ENCODE data around the gene KL. TPM values are rescaled to one million over a fixed set of nuclear protein-coding genes. Genes with fewer than 3 reads are reported as not detected.
A peak's percentile ranks its signal among the peaks of the same experiment; 100 is the strongest.

KL gene
- total RNA-seq, 4 donors from 2014 or later = 1.3 to 1.6 (median 1.4) TPM

DNA sequence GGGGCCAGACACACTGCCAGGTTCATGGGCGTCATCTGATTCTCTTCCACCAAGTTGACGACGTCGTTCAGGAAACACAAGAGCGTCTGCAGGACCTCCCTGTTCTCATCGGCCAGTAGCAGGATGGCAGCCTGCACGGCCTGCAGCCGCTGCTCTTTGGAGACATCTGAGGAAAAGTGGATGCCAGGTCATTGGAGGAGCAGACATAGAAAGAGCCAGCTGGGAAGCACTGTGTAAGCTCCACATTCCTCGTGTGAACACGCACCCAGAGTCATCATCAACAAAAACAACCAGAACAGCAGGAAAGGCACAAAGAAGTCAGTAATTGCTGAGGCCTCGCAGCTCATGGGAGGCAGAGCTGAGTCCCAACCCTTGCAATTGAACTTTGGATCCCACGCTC lies 96.5 kb downstream of the KL start:
- H3K9me3 ChIP-seq = no peaks in the 10 kb centered on the region
- no peak overlapping the region for H3K4me3 ChIP-seq
- in situ Hi-C loops (cut with MboI; ENCODE audit: low sequenced_read_pairs in 4 of 4) = no loop called here
- H3K36me3 ChIP-seq = peaks cover 0 to 36% of the 10 kb centered on the region in 2 donors
- ATAC-seq = no peak
- TF ChIP-seq, protein P1, sequence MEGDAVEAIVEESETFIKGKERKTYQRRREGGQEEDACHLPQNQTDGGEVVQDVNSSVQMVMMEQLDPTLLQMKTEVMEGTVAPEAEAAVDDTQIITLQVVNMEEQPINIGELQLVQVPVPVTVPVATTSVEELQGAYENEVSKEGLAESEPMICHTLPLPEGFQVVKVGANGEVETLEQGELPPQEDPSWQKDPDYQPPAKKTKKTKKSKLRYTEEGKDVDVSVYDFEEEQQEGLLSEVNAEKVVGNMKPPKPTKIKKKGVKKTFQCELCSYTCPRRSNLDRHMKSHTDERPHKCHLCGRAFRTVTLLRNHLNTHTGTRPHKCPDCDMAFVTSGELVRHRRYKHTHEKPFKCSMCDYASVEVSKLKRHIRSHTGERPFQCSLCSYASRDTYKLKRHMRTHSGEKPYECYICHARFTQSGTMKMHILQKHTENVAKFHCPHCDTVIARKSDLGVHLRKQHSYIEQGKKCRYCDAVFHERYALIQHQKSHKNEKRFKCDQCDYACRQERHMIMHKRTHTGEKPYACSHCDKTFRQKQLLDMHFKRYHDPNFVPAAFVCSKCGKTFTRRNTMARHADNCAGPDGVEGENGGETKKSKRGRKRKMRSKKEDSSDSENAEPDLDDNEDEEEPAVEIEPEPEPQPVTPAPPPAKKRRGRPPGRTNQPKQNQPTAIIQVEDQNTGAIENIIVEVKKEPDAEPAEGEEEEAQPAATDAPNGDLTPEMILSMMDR (IDR thresholded peaks at IDR 0.05 in 4 of 5, conservative IDR thresholded peaks at IDR 0.05 in 1 of 5) = no peak
- TF ChIP-seq POLR2A (IDR thresholded peaks at IDR 0.05) = no peak
- peak overlapping the region in 1 of 4 donors; percentile 13 for H3K27ac ChIP-seq
- DNase-seq = no peak
- H3K27me3 ChIP-seq = no peaks in the 10 kb centered on the region
- intact Hi-C loops (cut with DNase I; ENCODE audit: low total_unique reads) = no loop called here
- H3K4me1 ChIP-seq = peaks cover 24 to 26% of the 10 kb centered on the region in 2 donors

DNA sequence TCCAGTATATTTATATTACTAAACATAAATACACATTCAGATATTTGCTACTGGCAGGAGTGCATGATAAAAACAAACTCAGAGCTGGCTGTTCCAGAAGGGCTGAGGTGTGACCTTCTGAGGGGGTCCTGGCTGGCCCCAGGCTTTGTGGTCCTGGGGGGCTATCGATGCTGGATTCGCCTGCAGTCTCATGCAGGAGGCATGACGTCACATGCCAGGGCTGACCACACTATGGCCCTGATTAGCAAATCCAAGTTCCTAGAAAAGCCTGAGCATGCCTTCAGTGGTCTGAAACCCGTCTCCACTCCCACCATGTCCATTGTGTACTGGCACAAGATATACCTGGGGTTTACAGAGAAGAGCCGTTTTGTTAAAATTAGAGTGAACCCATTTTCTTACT lies 97.9 kb downstream of the KL start:
- H3K27ac ChIP-seq = no peak overlapping the region

DNA sequence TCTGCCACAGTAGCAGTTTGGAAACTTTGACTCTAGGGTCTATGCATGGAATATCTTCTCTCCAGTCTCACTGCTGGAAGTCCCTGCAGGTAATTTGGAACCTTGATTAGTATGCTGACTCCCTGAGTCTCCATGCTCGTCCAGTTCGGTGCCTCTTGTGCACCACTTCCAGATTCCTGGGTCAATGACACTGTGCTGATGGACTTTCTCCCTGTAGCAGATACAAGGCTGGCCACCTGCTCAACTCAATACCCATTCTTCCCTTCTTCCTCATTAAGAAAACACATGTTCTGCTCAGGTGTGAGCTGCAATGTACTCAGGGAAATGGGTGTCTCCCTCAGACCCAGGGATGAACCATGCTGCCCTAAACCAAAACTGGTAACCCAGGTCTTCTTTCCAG lies 99.1 kb downstream of the KL start:
- H3K4me1 ChIP-seq = peaks cover 14 to 20% of the 10 kb centered on the region in 2 donors
- TF ChIP-seq, protein P1 (IDR thresholded peaks at IDR 0.05 in 4 of 5, conservative IDR thresholded peaks at IDR 0.05 in 1 of 5) = no peak
- no peak for TF ChIP-seq POLR2A (IDR thresholded peaks at IDR 0.05)
- DNase-seq (no peak), ATAC-seq (no peak)
- no peaks in the 10 kb centered on the region for H3K9me3 ChIP-seq
- H3K4me3 ChIP-seq = no peak overlapping the region
- intact Hi-C loops (cut with DNase I; ENCODE audit: low total_unique reads) = no loop called here
- peaks cover 0 to 34% of the 10 kb centered on the region in 2 donors for H3K36me3 ChIP-seq
- in situ Hi-C loops (cut with MboI; ENCODE audit: low sequenced_read_pairs in 4 of 4) = no loop called here
- H3K27me3 ChIP-seq = no peaks in the 10 kb centered on the region
- no peak overlapping the region for H3K27ac ChIP-seq

More for the DNA sequence above, 97.9 kb downstream of the KL start:
- TF ChIP-seq, protein P1 (IDR thresholded peaks at IDR 0.05 in 4 of 5, conservative IDR thresholded peaks at IDR 0.05 in 1 of 5) = no peak
- TF ChIP-seq POLR2A (IDR thresholded peaks at IDR 0.05) = no peak
- H3K36me3 ChIP-seq = peaks cover 0 to 39% of the 10 kb centered on the region in 2 donors
- intact Hi-C loops (cut with DNase I; ENCODE audit: low total_unique reads) = no loop called here
- no peak for DNase-seq
- no peaks in the 10 kb centered on the region for H3K9me3 ChIP-seq
- no peaks in the 10 kb centered on the region for H3K27me3 ChIP-seq
- no peak for ATAC-seq
- peaks cover 18 to 26% of the 10 kb centered on the region in 2 donors for H3K4me1 ChIP-seq
- H3K4me3 ChIP-seq = no peak overlapping the region
- in situ Hi-C loops (cut with MboI; ENCODE audit: low sequenced_read_pairs in 4 of 4) = no loop called here

Data from gastrocnemius medialis (tissue), 4 donors.